HG03460 (cell line): ENCODE data around the gene RARA.

Experiments used
- ATAC-seq: cut with Tn5 transposase; IDR thresholded peaks from one replicate; pipeline ENCODE4 v1.9.1; 2021; ENCODE audit not compliant: unreplicated experiment

Gene RARA

GRCh38 chr17:40315678-40316570 lies 6.9 kb downstream of the RARA start:
- no peak for ATAC-seq

GRCh38 chr17:40316571-40317344 lies 7.8 kb downstream of the RARA start:
- ATAC-seq: no peak

- ATAC-seq: no peak
Measured at GRCh38 chr17:40317345-40317873, 8.4 kb downstream of the RARA start.

GRCh38 chr17:40317880-40318829 lies 9.2 kb downstream of the RARA start:
- peak; percentile 54 for ATAC-seq

- ATAC-seq: no peak
Measured at GRCh38 chr17:40318830-40319391, 9.9 kb downstream of the RARA start.

- no peak for ATAC-seq
Measured at GRCh38 chr17:40319651-40320540, 10.9 kb downstream of the RARA start.

- ATAC-seq: no peak
Measured at GRCh38 chr17:40320756-40321523, 12.0 kb downstream of the RARA start.

GRCh38 chr17:40321524-40321929 lies 12.5 kb downstream of the RARA start:
- ATAC-seq: no peak

- ATAC-seq: no peak
Measured at GRCh38 chr17:40321961-40322357, 13.0 kb downstream of the RARA start.

- peak; percentile 32 for ATAC-seq
Measured at GRCh38 chr17:40322358-40323315, 13.7 kb downstream of the RARA start.

GRCh38 chr17:40323391-40324381 lies 14.7 kb downstream of the RARA start:
- ATAC-seq: no peak

- no peak for ATAC-seq
Measured at GRCh38 chr17:40325156-40326013, 16.4 kb downstream of the RARA start.

GRCh38 chr17:40326014-40326831 lies 17.2 kb downstream of the RARA start:
- no peak for ATAC-seq

- no peak for ATAC-seq
Measured at GRCh38 chr17:40326832-40327199, 17.8 kb downstream of the RARA start.
